ENCODE data around the gene CPAMD8. TPM values are rescaled to one million over a fixed set of nuclear protein-coding genes. Genes with fewer than 3 reads are reported as not detected.
"Not testable (repeated sequence)": the region's sequence is repeated elsewhere in the genome, so short reads cannot be mapped to it uniquely, and the experiment has no call there.

Gene CPAMD8
- total RNA-seq, 2 donors from 2014 or later = 0.28 to 0.43 TPM

DNA sequence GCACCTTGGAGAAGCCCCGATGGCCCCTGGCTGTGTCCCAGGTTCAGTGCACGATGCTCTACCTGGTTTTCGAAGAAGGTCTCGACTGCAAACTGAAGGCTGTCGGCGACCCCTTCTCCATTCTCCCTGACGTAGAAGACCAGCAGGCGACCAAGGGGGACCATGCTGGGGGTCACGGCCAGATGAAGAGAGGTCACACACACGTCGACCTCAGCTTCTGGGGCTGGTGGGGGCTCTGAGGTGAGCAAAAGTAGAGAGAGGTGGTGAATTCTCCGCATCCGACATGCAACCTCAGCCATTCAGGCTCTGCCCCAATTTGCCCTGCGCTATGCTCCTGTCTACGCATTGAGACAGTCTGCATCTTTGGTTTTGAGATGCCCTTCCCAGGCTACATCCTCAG lies 49.3 kb downstream of the CPAMD8 start:
- DNase-seq = no peak
- Mint-ChIP-seq H3K4me1 (ENCODE audit: low read depth) (no peaks in the 10 kb centered on the region), H3K27ac (no peak overlapping the region), H3K27me3 (ENCODE audit: low read depth) (peaks cover 12% of the 10 kb centered on the region), H3K4me3 (no peak overlapping the region), H3K9me3 (peaks cover 10 to 11% of the 10 kb centered on the region in 2 donors), H3K36me3 (ENCODE audit: insufficient read depth in 2 of 2) (peaks cover 0 to 3% of the 10 kb centered on the region in 2 donors)
- ATAC-seq (replicated peaks in 1 of 2) = no peak

DNA sequence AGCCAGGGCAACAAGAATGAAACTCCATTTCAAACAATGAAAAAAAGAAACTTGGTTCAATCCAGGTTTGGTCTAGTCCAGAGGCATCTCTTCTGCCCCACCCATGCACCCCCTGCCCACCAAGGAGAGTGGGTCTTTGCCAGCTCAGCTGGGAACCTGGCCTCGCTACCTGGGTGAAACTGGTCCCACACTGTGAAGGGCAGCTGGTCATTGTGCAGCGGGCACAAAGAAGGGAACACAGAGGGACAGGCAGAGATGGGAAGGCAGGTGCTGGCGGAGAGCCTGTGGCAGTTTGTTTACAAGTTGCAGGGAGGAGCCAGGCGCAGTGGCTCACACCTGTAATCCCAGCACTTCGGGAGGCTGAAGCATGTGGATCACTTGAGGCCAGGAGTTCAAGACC lies 50.2 kb downstream of the CPAMD8 start:
- H3K36me3 Mint-ChIP-seq (ENCODE audit: insufficient read depth in 2 of 2) = peaks cover 0 to 3% of the 10 kb centered on the region in 2 donors
- H3K4me1 Mint-ChIP-seq (ENCODE audit: low read depth) = no peaks in the 10 kb centered on the region
- no peak overlapping the region for H3K4me3 Mint-ChIP-seq
- H3K9me3 Mint-ChIP-seq = peaks cover 10 to 11% of the 10 kb centered on the region in 2 donors
- H3K27me3 Mint-ChIP-seq (ENCODE audit: low read depth) = peaks cover 12% of the 10 kb centered on the region
- DNase-seq = no peak
- ATAC-seq (replicated peaks in 1 of 2) = no peak
- no peak overlapping the region for H3K27ac Mint-ChIP-seq

DNA sequence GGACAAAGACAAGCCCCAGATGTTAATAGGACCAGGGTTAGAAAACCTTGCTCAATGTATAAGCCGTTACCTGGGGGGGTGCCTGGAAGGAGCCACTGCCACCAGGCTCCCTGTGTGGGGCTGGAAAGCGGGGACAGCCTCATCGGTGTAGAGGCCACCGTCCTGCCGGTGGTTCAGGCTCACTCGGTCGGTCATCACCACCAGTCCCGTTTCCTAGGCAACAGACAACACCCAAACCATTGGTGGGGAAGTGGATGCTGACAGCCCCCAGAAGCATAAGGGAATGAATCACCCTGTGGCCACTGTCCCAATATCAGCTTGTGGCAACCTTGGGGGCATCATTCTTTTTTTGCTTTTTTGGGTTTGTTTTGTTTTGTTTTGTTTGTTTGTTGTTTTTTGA lies 55.8 kb downstream of the CPAMD8 start:
- Mint-ChIP-seq H3K4me1 (ENCODE audit: low read depth) (no peaks in the 10 kb centered on the region), H3K36me3 (ENCODE audit: insufficient read depth in 2 of 2) (peaks cover 0 to 7% of the 10 kb centered on the region in 2 donors), H3K9me3 (peaks cover 0 to 3% of the 10 kb centered on the region in 2 donors), H3K4me3 (no peak overlapping the region), H3K27me3 (ENCODE audit: low read depth) (no peaks in the 10 kb centered on the region), H3K27ac (no peak overlapping the region)
- ATAC-seq (replicated peaks in 1 of 2) (no peak), DNase-seq (no peak)

DNA sequence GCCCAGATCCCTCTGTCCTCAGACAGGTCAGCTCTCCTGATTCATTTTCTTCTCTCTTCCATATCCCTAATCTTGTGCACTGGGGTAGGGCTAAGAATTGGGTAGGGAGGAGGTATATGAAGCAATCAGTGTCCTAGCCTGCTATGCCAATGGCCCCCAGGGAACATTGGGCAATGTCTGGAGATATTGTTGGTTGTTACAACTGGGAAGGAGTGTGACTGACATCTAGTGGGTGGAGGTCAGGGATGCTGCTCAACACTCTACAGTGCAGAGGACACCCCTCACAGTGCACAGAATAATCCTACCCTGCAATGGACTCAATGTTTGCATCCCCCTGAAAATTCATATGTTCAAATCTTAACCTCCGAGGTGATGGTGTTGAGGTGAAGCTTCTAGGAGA lies 57.5 kb downstream of the CPAMD8 start:
- no peak overlapping the region for H3K4me3 Mint-ChIP-seq
- H3K27me3 Mint-ChIP-seq (ENCODE audit: low read depth) = no peaks in the 10 kb centered on the region
- no peak for DNase-seq
- no peak overlapping the region for H3K27ac Mint-ChIP-seq
- H3K9me3 Mint-ChIP-seq = peaks cover 1 to 3% of the 10 kb centered on the region in 2 donors
- ATAC-seq (replicated peaks in 1 of 2) = no peak
- no peaks in the 10 kb centered on the region for H3K4me1 Mint-ChIP-seq (ENCODE audit: low read depth)
- peaks cover 0 to 7% of the 10 kb centered on the region in 2 donors for H3K36me3 Mint-ChIP-seq (ENCODE audit: insufficient read depth in 2 of 2)

- H3K9me3 Mint-ChIP-seq; H3K36me3 Mint-ChIP-seq (ENCODE audit: insufficient read depth in 2 of 2); H3K4me3 Mint-ChIP-seq; ATAC-seq (replicated peaks in 1 of 2); H3K4me1 Mint-ChIP-seq (ENCODE audit: low read depth); DNase-seq; H3K27ac Mint-ChIP-seq: not testable (repeated sequence)
- peaks cover 17% of the 10 kb centered on the region for H3K27me3 Mint-ChIP-seq (ENCODE audit: low read depth)
Measured at GRCh38 chr19:16960996-16961822, 65.4 kb downstream of the CPAMD8 start.

DNA sequence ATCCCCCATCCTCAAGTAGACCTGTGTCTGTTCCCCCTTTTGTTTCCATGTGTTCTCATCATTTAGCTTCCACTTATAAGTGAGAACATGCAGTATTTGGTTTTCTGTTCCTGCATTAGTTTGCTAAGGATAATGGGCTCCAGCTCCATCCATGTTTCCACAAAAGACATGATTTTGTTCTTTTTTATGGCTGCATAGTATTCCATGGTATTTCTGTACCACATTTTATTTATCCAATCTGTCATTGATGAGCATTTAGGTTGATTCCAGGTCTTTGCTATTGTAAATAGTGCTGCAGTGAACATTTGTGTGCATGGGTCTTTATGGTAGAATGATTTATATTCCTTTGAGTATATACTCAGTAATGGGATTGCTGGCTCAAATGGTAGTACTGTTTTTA lies 68.3 kb downstream of the CPAMD8 start:
- not testable (repeated sequence) for DNase-seq; ATAC-seq (replicated peaks in 1 of 2); H3K4me3 Mint-ChIP-seq; H3K27ac Mint-ChIP-seq; H3K9me3 Mint-ChIP-seq; H3K36me3 Mint-ChIP-seq (ENCODE audit: insufficient read depth in 2 of 2); H3K4me1 Mint-ChIP-seq (ENCODE audit: low read depth)
- H3K27me3 Mint-ChIP-seq (ENCODE audit: low read depth) = peaks cover 14% of the 10 kb centered on the region

DNA sequence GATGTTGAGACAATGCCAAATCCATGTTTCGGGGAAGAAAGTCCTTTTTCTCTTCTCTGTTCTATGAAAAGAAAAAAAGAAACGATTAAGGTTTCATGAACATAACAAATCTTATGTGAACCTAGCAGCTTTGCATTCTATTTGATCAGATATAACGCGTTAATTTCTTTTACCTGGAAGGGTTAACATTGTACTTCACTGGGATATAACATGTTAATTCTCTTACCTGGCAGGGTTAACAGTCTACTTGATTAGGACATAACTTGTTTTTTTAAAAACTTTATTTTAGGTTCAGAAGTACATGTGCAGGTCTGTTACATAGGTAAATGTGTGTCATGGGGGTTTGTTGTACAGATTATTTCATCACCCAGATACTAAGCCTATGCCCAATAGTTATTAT lies 68.8 kb downstream of the CPAMD8 start:
- DNase-seq (no peak), ATAC-seq (replicated peaks in 1 of 2) (no peak)
- Mint-ChIP-seq H3K9me3 (peaks cover 4% of the 10 kb centered on the region in 2 donors), H3K4me3 (no peak overlapping the region), H3K36me3 (ENCODE audit: insufficient read depth in 2 of 2) (peaks cover 0 to 2% of the 10 kb centered on the region in 2 donors), H3K4me1 (ENCODE audit: low read depth) (no peaks in the 10 kb centered on the region), H3K27ac (no peak overlapping the region), H3K27me3 (ENCODE audit: low read depth) (peaks cover 12% of the 10 kb centered on the region)

DNA sequence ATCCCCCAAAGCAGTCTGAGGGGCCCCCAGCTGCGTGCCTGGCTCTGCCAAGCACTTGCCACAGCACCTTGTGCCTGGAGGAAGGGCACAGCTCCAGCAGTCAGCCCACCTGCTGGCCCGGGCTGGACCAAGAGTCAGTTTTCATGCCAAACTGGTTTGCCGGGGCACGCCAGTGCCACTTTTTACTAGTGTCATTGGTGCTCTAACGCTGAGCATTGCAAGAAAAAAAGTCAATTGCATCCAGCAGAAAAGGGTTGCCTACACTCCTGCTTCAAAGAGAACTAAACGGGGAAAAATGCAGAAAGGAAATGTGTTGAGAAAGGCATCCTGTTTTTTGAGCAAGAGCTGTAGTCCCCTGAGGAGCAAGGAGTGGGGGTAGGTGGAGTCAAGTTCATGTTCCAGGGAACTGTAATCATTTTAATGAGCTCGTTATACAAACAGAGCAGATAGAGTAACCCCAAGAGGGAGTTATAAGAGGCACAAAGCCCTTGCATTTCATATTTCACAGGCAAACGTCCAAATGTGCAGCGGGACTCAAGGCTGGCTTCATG lies 69.4 kb downstream of the CPAMD8 start:
- Mint-ChIP-seq H3K9me3 (peaks cover 4% of the 10 kb centered on the region in 2 donors), H3K27ac (no peak overlapping the region), H3K27me3 (ENCODE audit: low read depth) (peaks cover 12% of the 10 kb centered on the region), H3K4me1 (ENCODE audit: low read depth) (no peaks in the 10 kb centered on the region), H3K4me3 (no peak overlapping the region), H3K36me3 (ENCODE audit: insufficient read depth in 2 of 2) (peaks cover 0 to 2% of the 10 kb centered on the region in 2 donors)
- no peak for DNase-seq
- no peak for ATAC-seq (replicated peaks in 1 of 2)

GRCh38 chr19:16955161-16955560 lies 71.4 kb downstream of the CPAMD8 start:
- H3K27me3 Mint-ChIP-seq (ENCODE audit: low read depth) = peaks cover 12% of the 10 kb centered on the region
- peaks cover 4% of the 10 kb centered on the region in 2 donors for H3K9me3 Mint-ChIP-seq
- H3K36me3 Mint-ChIP-seq (ENCODE audit: insufficient read depth in 2 of 2) = peaks cover 0 to 2% of the 10 kb centered on the region in 2 donors
- no peaks in the 10 kb centered on the region for H3K4me1 Mint-ChIP-seq (ENCODE audit: low read depth)
- DNase-seq (no peak), ATAC-seq (replicated peaks in 1 of 2) (no peak)
- H3K27ac Mint-ChIP-seq = no peak overlapping the region
- H3K4me3 Mint-ChIP-seq = no peak overlapping the region

GRCh38 chr19:16952046-16952445 lies 74.6 kb downstream of the CPAMD8 start:
- peaks cover 0 to 2% of the 10 kb centered on the region in 2 donors for H3K36me3 Mint-ChIP-seq (ENCODE audit: insufficient read depth in 2 of 2)
- peaks cover 0 to 4% of the 10 kb centered on the region in 2 donors for H3K9me3 Mint-ChIP-seq
- H3K4me1 Mint-ChIP-seq (ENCODE audit: low read depth) = no peaks in the 10 kb centered on the region
- peaks cover 7% of the 10 kb centered on the region for H3K27me3 Mint-ChIP-seq (ENCODE audit: low read depth)
- ATAC-seq (replicated peaks in 1 of 2) (no peak), DNase-seq (no peak)
- H3K4me3 Mint-ChIP-seq = no peak overlapping the region
- no peak overlapping the region for H3K27ac Mint-ChIP-seq

DNA sequence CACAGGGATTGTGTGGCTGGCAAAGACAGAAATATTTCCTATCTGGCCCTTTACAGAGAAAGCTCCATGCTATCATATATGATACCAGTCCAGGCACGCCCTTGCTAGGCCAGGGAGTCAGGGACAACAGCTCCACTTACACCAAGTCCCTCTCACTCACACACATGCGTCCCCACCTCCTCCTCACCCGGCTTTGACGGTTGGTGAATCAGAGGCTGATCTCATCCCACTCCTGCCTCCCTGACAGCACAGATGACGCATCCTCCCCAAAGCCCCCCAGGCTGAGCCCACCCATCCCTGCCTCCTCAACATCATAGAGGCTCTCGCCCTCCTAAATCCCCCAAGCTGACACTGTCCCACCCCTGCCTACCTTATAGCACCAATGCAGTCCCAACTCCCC lies 75.1 kb downstream of the CPAMD8 start:
- H3K27ac Mint-ChIP-seq = no peak overlapping the region
- H3K4me1 Mint-ChIP-seq (ENCODE audit: low read depth) = no peaks in the 10 kb centered on the region
- ATAC-seq (replicated peaks in 1 of 2) (no peak), DNase-seq (no peak)
- peaks cover 0 to 2% of the 10 kb centered on the region in 2 donors for H3K36me3 Mint-ChIP-seq (ENCODE audit: insufficient read depth in 2 of 2)
- peaks cover 0 to 4% of the 10 kb centered on the region in 2 donors for H3K9me3 Mint-ChIP-seq
- no peak overlapping the region for H3K4me3 Mint-ChIP-seq
- peaks cover 6% of the 10 kb centered on the region for H3K27me3 Mint-ChIP-seq (ENCODE audit: low read depth)

DNA sequence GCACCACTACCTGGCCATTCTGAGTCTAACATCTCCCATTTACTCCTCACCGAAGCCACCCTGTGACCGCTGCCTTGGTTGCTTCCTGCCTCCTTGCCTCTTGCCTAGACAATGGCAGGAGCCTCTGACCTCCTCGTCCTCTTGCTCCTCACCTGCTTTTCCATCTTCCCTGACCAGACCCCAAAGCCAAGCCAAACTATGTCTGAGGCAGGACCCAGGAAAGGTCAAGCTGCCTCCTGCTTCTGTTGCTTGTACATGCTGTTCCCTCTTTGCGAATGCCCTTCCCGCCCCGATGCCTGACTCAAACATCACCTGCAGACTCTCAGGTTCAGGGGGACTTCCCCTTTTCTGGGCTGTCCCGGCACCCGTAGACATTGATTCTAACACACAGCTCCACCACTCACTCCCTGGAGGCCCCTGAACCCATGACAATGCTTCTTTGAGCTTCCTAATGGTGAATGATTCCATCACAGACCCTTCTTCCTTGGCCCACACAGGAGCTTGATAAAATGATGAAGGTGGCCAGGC lies 77.0 kb downstream of the CPAMD8 start:
- ATAC-seq (replicated peaks in 1 of 2) (no peak), DNase-seq (no peak)
- H3K27ac Mint-ChIP-seq = no peak overlapping the region
- H3K36me3 Mint-ChIP-seq (ENCODE audit: insufficient read depth in 2 of 2) = peaks cover 0 to 2% of the 10 kb centered on the region in 2 donors
- no peak overlapping the region for H3K4me3 Mint-ChIP-seq
- H3K4me1 Mint-ChIP-seq (ENCODE audit: low read depth) = no peaks in the 10 kb centered on the region
- H3K9me3 Mint-ChIP-seq = peaks cover 6 to 7% of the 10 kb centered on the region in 2 donors
- no peaks in the 10 kb centered on the region for H3K27me3 Mint-ChIP-seq (ENCODE audit: low read depth)
